Measurements from ENCODE around the gene RAB3IL1.

GRCh38 chr11:61863548-61864081, 53.8 kb downstream of the RAB3IL1 start:
- no peak for TF ChIP-seq POLR2AphosphoS5 (IDR thresholded peaks at IDR 0.05; ENCODE audit: low read depth, low read length)
- no peak for TF ChIP-seq POLR2A (IDR thresholded peaks at IDR 0.05; ENCODE audit: low read depth, low read length)
- no peak for TF ChIP-seq TAF1 (IDR thresholded peaks at IDR 0.05; ENCODE audit: borderline replicate concordance, low read depth, low read length)
